Glomerular endothelial cell (primary cell): ENCODE data around the gene INPP1. TPM values are rescaled to one million over a fixed set of nuclear protein-coding genes. Genes with fewer than 3 reads are reported as not detected.
"Not testable (repeated sequence)": the region's sequence is repeated elsewhere in the genome, so short reads cannot be mapped to it uniquely, and the experiment has no call there.

Source experiments
- DNase-seq: peaks from one replicate; pipeline ENCODE4 v3.0.0-alpha.2; 2011; ENCODE audit warnings: low read depth, low spot score; ENCODE audit errors: extremely low read depth
- total RNA-seq: library from RNA; depleted of rRNA; stranded (reverse); fragments of >200 nt; gene quantifications from 2 replicates; pipeline ENCODE4 v1.2.3, GENCODE V29; 2015

Gene INPP1
- total RNA-seq, 1 donor from 2014 or later, result 15.5 TPM

GRCh38 chr2:190333395-190333794 is 10.0 kb upstream of the INPP1 start:
- DNase-seq, result no peak

- no peak for DNase-seq
Measured at GRCh38 chr2:190333928-190334327, 9.5 kb upstream of the INPP1 start.

- peak; percentile 84 for DNase-seq
Measured at GRCh38 chr2:190334479-190335224, 8.7 kb upstream of the INPP1 start.

- DNase-seq, result no peak
Measured at GRCh38 chr2:190335225-190335559, 8.2 kb upstream of the INPP1 start.

- DNase-seq, result not testable (repeated sequence)
Measured at GRCh38 chr2:190335584-190335983, 7.8 kb upstream of the INPP1 start.

- DNase-seq, result no peak
Measured at GRCh38 chr2:190336420-190336819, 7.0 kb upstream of the INPP1 start.

GRCh38 chr2:190338453-190338852 is 4.9 kb upstream of the INPP1 start:
- DNase-seq, result no peak

GRCh38 chr2:190339394-190339793 is 4.0 kb upstream of the INPP1 start:
- DNase-seq, result no peak

GRCh38 chr2:190340369-190340768 is 3.0 kb upstream of the INPP1 start:
- no peak for DNase-seq

GRCh38 chr2:190342611-190343010 is 778 bp upstream of the INPP1 start:
- no peak for DNase-seq

GRCh38 chr2:190343089-190343535 is 277 bp upstream of the INPP1 start:
- DNase-seq, result no peak

- DNase-seq, result no peak
Measured at GRCh38 chr2:190344276-190344827, 963 bp downstream of the INPP1 start.

- DNase-seq, result no peak
Measured at GRCh38 chr2:190350371-190350770, 7.0 kb downstream of the INPP1 start.

- no peak for DNase-seq
Measured at GRCh38 chr2:190351955-190352354, 8.6 kb downstream of the INPP1 start.

- DNase-seq, result no peak
Measured at GRCh38 chr2:190352668-190353536, 9.5 kb downstream of the INPP1 start.

GRCh38 chr2:190353537-190353899 is 10.1 kb downstream of the INPP1 start:
- DNase-seq, result no peak

GRCh38 chr2:190354003-190354690 is 10.8 kb downstream of the INPP1 start:
- no peak for DNase-seq

GRCh38 chr2:190355968-190356644 is 12.7 kb downstream of the INPP1 start:
- DNase-seq, result no peak

GRCh38 chr2:190357600-190357999 is 14.2 kb downstream of the INPP1 start:
- no peak for DNase-seq

GRCh38 chr2:190358655-190359448 is 15.5 kb downstream of the INPP1 start:
- DNase-seq, result not testable (repeated sequence)
